ENCODE data around the gene PRND. TPM values are rescaled to one million over a fixed set of nuclear protein-coding genes. Genes with fewer than 3 reads are reported as not detected.

The PRND gene
- total and polyA plus RNA-seq, 2 donors (not counting 1 experiment from before 2014, with no cell fraction given) = 0.03 TPM; not detected in 1

GRCh38 chr20:4724459-4725262 lies 3.0 kb downstream of the PRND start:
- ATAC-seq (ENCODE audit: low read depth) (no peak), DNase-seq (no peak)
- H3K79me2 ChIP-seq (ENCODE audit: control insufficient read depth, insufficient read depth, low read length) = no peaks in the 10 kb centered on the region
- Mint-ChIP-seq H3K9me3 (ENCODE audit: insufficient read depth) (no peaks in the 10 kb centered on the region), H3K4me3 (no peak overlapping the region), H3K27me3 (no peaks in the 10 kb centered on the region), H3K27ac (no peak overlapping the region), H3K4me1 (peaks cover 37% of the 10 kb centered on the region)
- WGBS (ENCODE audit: insufficient coverage) = 90% methylated on average over 25 of the region's 34 CpGs
- H2AFZ ChIP-seq (ENCODE audit: insufficient read depth, low read depth, low read length, poor library complexity, severe bottlenecking) = no peak overlapping the region
- H3K9ac ChIP-seq (ENCODE audit: low read length) = no peak overlapping the region
- CTCF ChIA-PET = interaction anchor here (1.8 to 12.4 kb wide), 5 partner anchors 16 to 377 kb away, joined by 5 to 145 read pairs (median 13); no protein-coding TSS in a partner anchor
- H3K36me3 ChIP-seq (replicated peaks in 1 of 2; ENCODE audit: control extremely low read depth in 1 of 2, control insufficient read depth in 1 of 2, extremely low read depth in 1 of 2, insufficient read depth in 2 of 2, low read length in 1 of 2) = no peaks in the 10 kb centered on the region
- no peaks in the 10 kb centered on the region for H4K20me1 ChIP-seq (ENCODE audit: control insufficient read depth, insufficient read depth, low read length, poor library complexity, severe bottlenecking)
- intact Hi-C loops (cut with micrococcal nuclease) = no loop called here
- no peak for TF ChIP-seq EZH2 (IDR thresholded peaks at IDR 0.05; ENCODE audit: borderline replicate concordance, insufficient read depth, low read depth, low read length, poor library complexity, severe bottlenecking)
- TF ChIP-seq, protein P1, sequence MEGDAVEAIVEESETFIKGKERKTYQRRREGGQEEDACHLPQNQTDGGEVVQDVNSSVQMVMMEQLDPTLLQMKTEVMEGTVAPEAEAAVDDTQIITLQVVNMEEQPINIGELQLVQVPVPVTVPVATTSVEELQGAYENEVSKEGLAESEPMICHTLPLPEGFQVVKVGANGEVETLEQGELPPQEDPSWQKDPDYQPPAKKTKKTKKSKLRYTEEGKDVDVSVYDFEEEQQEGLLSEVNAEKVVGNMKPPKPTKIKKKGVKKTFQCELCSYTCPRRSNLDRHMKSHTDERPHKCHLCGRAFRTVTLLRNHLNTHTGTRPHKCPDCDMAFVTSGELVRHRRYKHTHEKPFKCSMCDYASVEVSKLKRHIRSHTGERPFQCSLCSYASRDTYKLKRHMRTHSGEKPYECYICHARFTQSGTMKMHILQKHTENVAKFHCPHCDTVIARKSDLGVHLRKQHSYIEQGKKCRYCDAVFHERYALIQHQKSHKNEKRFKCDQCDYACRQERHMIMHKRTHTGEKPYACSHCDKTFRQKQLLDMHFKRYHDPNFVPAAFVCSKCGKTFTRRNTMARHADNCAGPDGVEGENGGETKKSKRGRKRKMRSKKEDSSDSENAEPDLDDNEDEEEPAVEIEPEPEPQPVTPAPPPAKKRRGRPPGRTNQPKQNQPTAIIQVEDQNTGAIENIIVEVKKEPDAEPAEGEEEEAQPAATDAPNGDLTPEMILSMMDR (IDR thresholded peaks at IDR 0.05) = no peak
- H3K4me2 ChIP-seq (replicated peaks; ENCODE audit: low read depth, low read length, poor library complexity, severe bottlenecking) = no peak overlapping the region
- no peak overlapping the region for H3K4me3 ChIP-seq (ENCODE audit: control extremely low read depth in 1 of 5, extremely low read depth in 1 of 5, insufficient read depth in 1 of 5, low read depth in 2 of 5, low read length in 4 of 5)
- no peaks in the 10 kb centered on the region for H3K27me3 ChIP-seq (replicated peaks in 1 of 4; ENCODE audit: control extremely low read depth in 1 of 4, control insufficient read depth in 3 of 4, insufficient read depth in 4 of 4, low read length in 3 of 4)
- no peak overlapping the region for H3K27ac ChIP-seq (ENCODE audit: low read length in 2 of 2)
- POLR2A ChIA-PET = no interaction called here
- H3K9me3 ChIP-seq (ENCODE audit: control extremely low read depth in 1 of 3, control insufficient read depth in 2 of 3, insufficient read depth in 1 of 3, low read length in 2 of 3) = no peaks in the 10 kb centered on the region
- peaks cover 29 to 30% of the 10 kb centered on the region in 2 donors for H3K4me1 ChIP-seq (ENCODE audit: control insufficient read depth in 2 of 2, insufficient read depth in 2 of 2, low read length in 2 of 2)

DNA sequence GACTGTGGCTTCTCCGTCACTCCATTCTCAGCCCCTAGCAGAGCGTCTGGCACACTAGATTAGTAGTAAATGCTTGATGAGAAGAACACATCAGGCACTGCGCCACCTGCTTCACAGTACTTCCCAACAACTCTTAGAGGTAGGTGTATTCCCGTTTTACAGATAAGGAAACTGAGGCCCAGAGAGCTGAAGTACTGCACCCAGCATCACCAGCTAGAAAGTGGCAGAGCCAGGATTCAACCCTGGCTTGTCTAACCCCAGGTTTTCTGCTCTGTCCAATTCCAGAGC lies 3.5 kb downstream of the PRND start:
- H3K27ac Mint-ChIP-seq = no peak overlapping the region
- H3K36me3 ChIP-seq (replicated peaks in 1 of 2; ENCODE audit: control extremely low read depth in 1 of 2, control insufficient read depth in 1 of 2, extremely low read depth in 1 of 2, insufficient read depth in 2 of 2, low read length in 1 of 2) = no peaks in the 10 kb centered on the region
- no peak overlapping the region for H3K4me3 ChIP-seq (ENCODE audit: control extremely low read depth in 1 of 5, extremely low read depth in 1 of 5, insufficient read depth in 1 of 5, low read depth in 2 of 5, low read length in 4 of 5)
- no peaks in the 10 kb centered on the region for H3K9me3 Mint-ChIP-seq (ENCODE audit: insufficient read depth)
- no CpG with 5 or more reads among the region's 4 CpGs for WGBS (ENCODE audit: insufficient coverage)
- intact Hi-C loops (cut with micrococcal nuclease) = no loop called here
- H3K9me3 ChIP-seq (ENCODE audit: control extremely low read depth in 1 of 3, control insufficient read depth in 2 of 3, insufficient read depth in 1 of 3, low read length in 2 of 3) = no peaks in the 10 kb centered on the region
- CTCF ChIA-PET = interaction anchor here (1.8 to 12.4 kb wide), 5 partner anchors 15 to 376 kb away, joined by 5 to 145 read pairs (median 13); no protein-coding TSS in a partner anchor
- no peaks in the 10 kb centered on the region for H3K27me3 Mint-ChIP-seq
- no peaks in the 10 kb centered on the region for H4K20me1 ChIP-seq (ENCODE audit: control insufficient read depth, insufficient read depth, low read length, poor library complexity, severe bottlenecking)
- no peaks in the 10 kb centered on the region for H3K79me2 ChIP-seq (ENCODE audit: control insufficient read depth, insufficient read depth, low read length)
- H2AFZ ChIP-seq (ENCODE audit: insufficient read depth, low read depth, low read length, poor library complexity, severe bottlenecking) = no peak overlapping the region
- H3K4me3 Mint-ChIP-seq = no peak overlapping the region
- no peak for TF ChIP-seq EZH2 (IDR thresholded peaks at IDR 0.05; ENCODE audit: borderline replicate concordance, insufficient read depth, low read depth, low read length, poor library complexity, severe bottlenecking)
- TF ChIP-seq, protein P1 (IDR thresholded peaks at IDR 0.05) = no peak
- POLR2A ChIA-PET = no interaction called here
- DNase-seq (no peak), ATAC-seq (ENCODE audit: low read depth) (no peak)
- no peaks in the 10 kb centered on the region for H3K27me3 ChIP-seq (replicated peaks in 1 of 4; ENCODE audit: control extremely low read depth in 1 of 4, control insufficient read depth in 3 of 4, insufficient read depth in 4 of 4, low read length in 3 of 4)
- H3K4me2 ChIP-seq (replicated peaks; ENCODE audit: low read depth, low read length, poor library complexity, severe bottlenecking) = no peak overlapping the region
- peaks cover 31% of the 10 kb centered on the region for H3K4me1 Mint-ChIP-seq
- peaks cover 24% of the 10 kb centered on the region in 2 donors for H3K4me1 ChIP-seq (ENCODE audit: control insufficient read depth in 2 of 2, insufficient read depth in 2 of 2, low read length in 2 of 2)
- no peak overlapping the region for H3K9ac ChIP-seq (ENCODE audit: low read length)
- H3K27ac ChIP-seq (ENCODE audit: low read length in 2 of 2) = peak overlapping the region in 1 of 2 donors; percentile 20
